HG02981 (cell line): Measurements from ENCODE around the gene HTR5A.
"Not testable (repeated sequence)": the region's sequence is repeated elsewhere in the genome, so short reads cannot be mapped to it uniquely, and the experiment has no call there.

Source experiments
- ATAC-seq: cut with Tn5 transposase; IDR thresholded peaks from one replicate; pipeline ENCODE4 v1.9.1; 2021; ENCODE audit warnings: mild to moderate bottlenecking, moderate library complexity; ENCODE audit not compliant: unreplicated experiment

Gene HTR5A

GRCh38 chr7:155069992-155070751, at the start of gene HTR5A:
Gene HTR5A, plus strand, starts transcription at chr7:155070324. Its CDS starts 576 bp downstream, at chr7:155070900.
- ATAC-seq, result peak; percentile 99

- ATAC-seq, result no peak
Measured at GRCh38 chr7:155020996-155021395, 49.1 kb upstream of the HTR5A start.

- ATAC-seq, result no peak
Measured at GRCh38 chr7:155021699-155022145, 48.4 kb upstream of the HTR5A start.

- ATAC-seq, result no peak
Measured at GRCh38 chr7:155027879-155028278, 42.2 kb upstream of the HTR5A start.

- no peak for ATAC-seq
Measured at GRCh38 chr7:155032978-155033377, 37.1 kb upstream of the HTR5A start.

- ATAC-seq, result not testable (repeated sequence)
Measured at GRCh38 chr7:155034495-155034894, 35.6 kb upstream of the HTR5A start.

GRCh38 chr7:155038335-155038734, 31.8 kb upstream of the HTR5A start:
- ATAC-seq, result no peak

- ATAC-seq, result no peak
Measured at GRCh38 chr7:155043756-155044155, 26.4 kb upstream of the HTR5A start.

- no peak for ATAC-seq
Measured at GRCh38 chr7:155048006-155048405, 22.1 kb upstream of the HTR5A start.

- no peak for ATAC-seq
Measured at GRCh38 chr7:155051355-155051754, 18.8 kb upstream of the HTR5A start.

- no peak for ATAC-seq
Measured at GRCh38 chr7:155053002-155053401, 17.1 kb upstream of the HTR5A start.

GRCh38 chr7:155054761-155055160, 15.4 kb upstream of the HTR5A start:
- ATAC-seq, result no peak

- ATAC-seq, result no peak
Measured at GRCh38 chr7:155057076-155057475, 13.0 kb upstream of the HTR5A start.

- no peak for ATAC-seq
Measured at GRCh38 chr7:155058896-155059295, 11.2 kb upstream of the HTR5A start.

GRCh38 chr7:155059703-155060102, 10.4 kb upstream of the HTR5A start:
- no peak for ATAC-seq

- no peak for ATAC-seq
Measured at GRCh38 chr7:155062411-155062810, 7.7 kb upstream of the HTR5A start.

- no peak for ATAC-seq
Measured at GRCh38 chr7:155064186-155064585, 5.9 kb upstream of the HTR5A start.

GRCh38 chr7:155066417-155066950, 3.6 kb upstream of the HTR5A start:
- no peak for ATAC-seq

- ATAC-seq, result no peak
Measured at GRCh38 chr7:155071121-155071651, 1.1 kb downstream of the HTR5A start.

GRCh38 chr7:155071916-155072571, 1.9 kb downstream of the HTR5A start:
- no peak for ATAC-seq

GRCh38 chr7:155073922-155074321, 3.8 kb downstream of the HTR5A start:
- ATAC-seq, result no peak

GRCh38 chr7:155084021-155084420, 13.9 kb downstream of the HTR5A start:
- no peak for ATAC-seq
